Choroid plexus epithelial cell (primary cell): ENCODE measurements around the gene HTR2C.
"Not testable (repeated sequence)": the region's sequence is repeated elsewhere in the genome, so short reads cannot be mapped to it uniquely, and the experiment has no call there.

ENCODE experiments used
- DNase-seq: peaks from one replicate; pipeline ENCODE4 v3.0.0-alpha.2; 2010; ENCODE audit warnings: low read depth
- H3K4me3 ChIP-seq: 2 replicates; pipeline ENCODE4 v1.5.1; 2011; ENCODE audit warnings: low read depth, mild to moderate bottlenecking, control low read depth, low read length, moderate library complexity
- CTCF ChIP-seq: conservative IDR thresholded peaks from 2 replicates; pipeline ENCODE4 v1.5.1; 2011; ENCODE audit warnings: low read depth, mild to moderate bottlenecking, control low read depth, inconsistent platforms, low read length, moderate library complexity

Gene HTR2C

GRCh38 chrX:114903618-114904017 is 319.7 kb downstream of the HTR2C start:
- H3K4me3 ChIP-seq, result no peak overlapping the region
- DNase-seq, result no peak
- TF ChIP-seq CTCF, result no peak

GRCh38 chrX:114905251-114905650 is 321.4 kb downstream of the HTR2C start:
- peak; percentile 12 for DNase-seq
- TF ChIP-seq CTCF, result no peak
- no peak overlapping the region for H3K4me3 ChIP-seq

- no peak for DNase-seq
- no peak overlapping the region for H3K4me3 ChIP-seq
- no peak for TF ChIP-seq CTCF
These were observed 323.2 kb downstream of the HTR2C start for GRCh38 chrX:114906984-114907510.

- no peak overlapping the region for H3K4me3 ChIP-seq
- DNase-seq, result peak; percentile 23
- TF ChIP-seq CTCF, result no peak
These were observed 340.5 kb downstream of the HTR2C start for GRCh38 chrX:114924423-114924822.

GRCh38 chrX:114924856-114925255 is 341.0 kb downstream of the HTR2C start:
- DNase-seq, result peak; percentile 73
- TF ChIP-seq CTCF, result no peak
- no peak overlapping the region for H3K4me3 ChIP-seq

- TF ChIP-seq CTCF, result no peak
- H3K4me3 ChIP-seq, result no peak overlapping the region
- DNase-seq, result no peak
These were observed 346.3 kb downstream of the HTR2C start for GRCh38 chrX:114930227-114930626.

- no peak for TF ChIP-seq CTCF
- no peak overlapping the region for H3K4me3 ChIP-seq
- DNase-seq, result no peak
These were observed 348.7 kb downstream of the HTR2C start for GRCh38 chrX:114932550-114932949.

GRCh38 chrX:114933291-114933690 is 349.4 kb downstream of the HTR2C start:
- DNase-seq, H3K4me3 ChIP-seq: not testable (repeated sequence)

- DNase-seq, H3K4me3 ChIP-seq: not testable (repeated sequence)
These were observed 353.2 kb downstream of the HTR2C start for GRCh38 chrX:114937090-114937489.
